ENCODE results near the gene ODC1.

- TF ChIP-seq POLR2A (IDR thresholded peaks at IDR 0.05), result no peak
- TF ChIP-seq CTCF (IDR thresholded peaks at IDR 0.05), result no peak
- no peak for TF ChIP-seq POLR2AphosphoS5 (IDR thresholded peaks at IDR 0.05)
- no peak for TF ChIP-seq EP300 (IDR thresholded peaks at IDR 0.05; ENCODE audit: low read depth)
Measured at GRCh38 chr2:10460366-10460796, 12.3 kb upstream of the ODC1 start.
